Caki2 (cell line): ENCODE data around the gene AK4. TPM values are rescaled to one million over a fixed set of nuclear protein-coding genes. Genes with fewer than 3 reads are reported as not detected.

Source experiments
- DNase-seq: peaks from one replicate; pipeline ENCODE4 v3.0.0-alpha.2; 2015; ENCODE audit warnings: low read depth
- in situ Hi-C: cut with HindIII; loops from 2 replicates; pipeline ENCODE4 v1.10.0; 2016; ENCODE audit warnings: low sequenced_read_pairs, low pct_unique_long_range_greater_than_20kb, mixed read lengths
- total RNA-seq: library from RNA; depleted of rRNA; stranded (reverse); fragments of >200 nt; shearing (Covaris generic); gene quantifications from 2 replicates; pipeline ENCODE4 v1.2.3, GENCODE V29; 2014; ENCODE audit warnings: low replicate concordance

Gene AK4
- total RNA-seq, 1 experiment from 2014 or later = 14.0 TPM

DNA sequence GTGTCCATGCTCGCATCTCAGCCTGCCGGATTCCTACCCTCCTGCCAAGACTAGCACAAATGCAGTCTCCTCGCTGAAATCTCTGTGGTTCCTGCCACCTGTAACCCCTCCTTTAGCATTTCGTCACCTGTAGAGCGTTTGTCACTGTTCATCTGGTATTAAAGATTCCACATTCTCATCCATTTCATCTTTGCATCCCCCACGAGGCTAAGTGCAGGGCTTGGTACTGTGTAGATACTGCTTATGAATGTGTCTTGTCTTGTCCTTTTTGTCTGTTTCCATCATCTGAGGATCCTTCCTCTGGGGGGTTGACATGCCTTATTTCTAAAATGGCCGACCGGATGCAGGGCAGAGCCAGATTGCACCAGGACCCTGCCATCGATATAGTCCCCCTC is 107.7 kb downstream of the AK4 start:
- DNase-seq = no peak
- in situ Hi-C loops = no loop called here

DNA sequence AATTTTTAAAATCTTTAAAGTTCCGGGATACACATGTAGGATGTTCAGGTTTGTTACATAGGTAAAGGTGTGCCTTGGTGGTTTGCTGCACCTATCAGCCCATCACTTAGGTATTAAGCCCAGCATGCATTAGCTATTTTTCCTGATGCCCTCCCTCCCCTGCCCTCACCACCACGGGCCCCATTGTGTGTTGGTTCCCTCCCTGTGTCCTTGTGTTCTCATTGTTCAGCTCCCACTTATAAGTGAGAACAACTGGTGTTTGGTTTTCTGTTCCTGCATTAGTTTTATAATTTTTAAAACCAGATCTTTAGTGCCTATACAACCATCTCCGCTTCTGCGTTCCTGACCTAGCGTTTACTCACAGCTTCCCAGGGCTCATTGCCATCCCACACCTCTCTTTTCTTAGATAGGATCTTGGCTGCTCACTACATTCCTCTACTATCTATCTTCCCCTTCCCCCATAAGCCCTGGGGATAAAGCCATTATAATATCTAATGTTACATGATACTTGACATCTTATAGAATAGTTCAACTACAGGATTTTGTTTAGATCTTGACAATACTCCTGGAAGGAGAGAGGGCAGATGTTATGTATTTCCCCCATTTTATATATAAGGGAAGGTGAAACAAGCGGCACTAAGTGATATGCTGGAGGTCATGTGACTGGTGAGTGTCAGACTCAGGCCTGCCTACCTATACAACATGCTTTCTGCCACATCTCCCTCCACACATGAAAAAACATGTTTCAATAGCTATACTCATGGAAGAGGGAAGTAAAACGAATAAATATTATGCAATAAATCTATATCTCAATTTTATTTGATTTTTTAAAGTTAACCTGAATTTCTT is 109.1 kb downstream of the AK4 start:
- in situ Hi-C loops = no loop called here

DNA sequence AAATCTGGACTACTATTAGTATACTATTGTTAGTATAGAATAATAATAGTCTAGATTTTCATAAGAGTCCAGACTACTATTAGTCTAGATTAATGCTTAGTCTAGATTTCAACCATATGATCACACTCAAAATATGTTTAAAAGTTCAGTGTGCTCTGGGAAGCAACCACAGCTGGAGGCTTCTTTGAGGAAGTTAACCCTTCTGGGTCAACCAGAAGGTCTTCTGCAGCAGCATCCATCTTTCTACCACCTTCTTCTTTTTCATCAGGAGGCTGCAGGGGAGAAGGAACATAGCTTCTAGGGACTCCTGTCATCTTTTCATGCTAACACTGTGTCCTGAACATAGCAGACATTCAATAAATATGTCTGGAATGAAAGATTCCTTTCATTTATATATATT is 110.1 kb downstream of the AK4 start:
- in situ Hi-C loops = no loop called here
- no peak for DNase-seq

More for the DNA sequence above, 109.1 kb downstream of the AK4 start:
- DNase-seq = no peak

DNA sequence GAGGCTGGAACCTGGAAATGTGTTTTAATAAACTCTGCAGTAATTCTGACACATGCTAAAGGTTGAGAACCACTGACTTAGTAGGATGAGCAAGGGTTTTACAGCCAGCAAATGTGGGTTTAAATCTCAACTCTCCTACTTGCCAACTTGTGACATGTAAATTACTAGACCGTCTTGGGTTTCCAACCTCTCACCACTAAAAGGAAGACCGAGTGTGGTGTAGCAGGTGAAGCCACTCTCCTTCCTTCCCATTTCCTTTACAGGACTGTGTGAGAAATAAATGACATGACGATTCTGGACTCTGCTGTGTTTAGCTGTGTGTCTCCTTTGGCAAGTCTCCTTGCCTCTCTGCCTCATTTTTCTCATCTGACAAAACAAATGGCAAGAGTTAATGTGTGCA is 111.8 kb downstream of the AK4 start:
- in situ Hi-C loops = no loop called here
- no peak for DNase-seq

DNA sequence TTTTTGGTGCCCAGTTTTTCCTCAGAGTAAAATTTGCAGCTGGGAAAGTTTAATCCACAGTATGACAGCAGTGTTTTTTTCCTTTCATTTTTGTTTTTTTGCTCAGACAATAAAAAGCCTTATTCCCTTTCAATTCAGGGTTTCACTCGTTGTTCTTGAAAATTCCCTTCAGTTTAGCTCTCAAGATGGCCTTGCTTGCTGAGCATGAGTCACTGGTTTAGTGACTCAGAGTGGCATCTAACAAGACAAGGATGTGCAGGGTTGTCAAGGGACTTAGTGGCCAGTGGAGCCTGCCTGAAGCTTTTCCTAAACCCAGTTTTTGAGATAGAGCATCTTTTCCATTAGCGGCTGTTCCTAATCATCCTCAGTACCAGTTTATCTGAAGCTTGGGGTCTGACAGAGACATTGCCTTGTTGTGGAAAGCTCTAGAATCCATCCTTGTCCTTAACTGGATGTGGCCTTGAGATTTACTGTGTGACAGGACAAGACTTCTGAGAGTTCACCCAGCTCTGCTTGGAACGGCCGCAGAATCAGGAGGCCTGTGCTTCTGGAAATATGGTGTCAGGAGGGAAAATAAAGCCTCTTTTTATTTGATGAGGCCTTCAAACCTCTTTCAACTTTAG is 113.0 kb downstream of the AK4 start:
- in situ Hi-C loops = no loop called here
- peak; percentile 62 for DNase-seq

DNA sequence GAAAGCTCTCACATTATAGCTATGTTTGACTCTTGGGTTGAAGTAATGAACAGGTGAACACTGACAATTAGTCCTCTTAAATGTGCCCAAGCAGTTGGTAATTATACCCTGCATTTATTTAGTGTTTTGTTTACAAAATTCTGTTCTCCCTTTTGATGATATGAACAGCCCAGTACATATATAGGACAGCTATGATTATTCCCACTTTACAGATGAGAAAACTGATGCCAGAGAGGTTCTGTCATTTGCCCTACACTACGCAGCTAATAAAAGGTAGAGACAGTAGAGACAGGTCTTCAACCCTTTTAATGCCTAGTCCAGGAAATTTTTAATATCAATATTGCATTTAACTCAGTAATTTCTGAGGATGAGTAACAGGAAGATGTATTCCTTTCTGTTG is 115.3 kb downstream of the AK4 start:
- no peak for DNase-seq
- in situ Hi-C loops = no loop called here

DNA sequence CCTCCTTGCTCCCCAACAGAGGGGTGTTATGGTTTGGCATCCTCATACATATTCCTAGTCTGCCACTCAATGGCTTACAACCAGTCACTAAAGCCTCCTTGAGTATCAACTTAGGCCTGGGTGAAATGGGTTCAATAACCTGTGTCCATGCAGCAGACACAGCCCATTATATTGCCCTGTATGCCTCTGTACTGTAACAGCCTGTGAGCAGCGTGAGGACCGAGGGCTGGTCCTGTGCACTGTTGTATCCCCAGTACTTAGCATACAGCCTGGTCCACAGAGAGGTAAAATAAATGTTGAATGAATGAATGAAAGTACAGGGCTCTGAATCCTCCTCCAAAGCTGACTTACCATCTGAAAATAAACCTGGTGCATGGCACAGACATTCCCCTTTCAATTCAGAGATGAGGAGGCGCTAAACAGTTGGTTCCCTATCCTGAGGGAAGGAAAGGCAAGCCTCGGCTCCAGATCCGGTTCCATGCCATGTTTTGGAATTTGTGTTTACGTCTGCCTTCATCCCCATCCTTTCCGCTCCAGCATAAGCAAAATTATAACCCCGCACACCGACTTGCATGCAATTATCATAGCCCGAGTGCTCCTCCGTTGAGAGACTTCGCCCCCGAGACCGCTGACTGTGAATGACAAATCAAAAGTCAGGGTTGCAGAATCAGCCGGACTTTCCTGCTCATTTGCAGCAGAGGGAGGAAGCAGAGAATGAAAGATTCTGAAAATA is 116.4 kb downstream of the AK4 start:
- DNase-seq = peak; percentile 86
- in situ Hi-C loops = no loop called here

DNA sequence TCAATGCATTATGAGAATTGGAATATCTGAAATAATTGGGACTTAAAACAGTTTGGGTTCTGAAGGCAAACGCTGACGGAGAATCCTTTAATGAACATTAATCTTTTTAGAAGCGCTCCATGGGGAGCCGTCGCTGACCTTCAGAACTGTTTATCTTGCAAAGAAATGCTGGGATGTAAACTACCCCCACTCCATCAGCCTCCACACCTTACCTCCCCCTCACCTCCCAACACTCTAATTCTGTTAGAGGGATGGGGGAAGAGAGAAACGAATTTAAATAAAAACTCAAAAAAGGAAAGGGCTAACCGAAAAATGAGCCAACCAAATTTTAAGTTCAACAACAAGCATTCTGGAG is 117.3 kb downstream of the AK4 start:
- in situ Hi-C loops = no loop called here
- no peak for DNase-seq

DNA sequence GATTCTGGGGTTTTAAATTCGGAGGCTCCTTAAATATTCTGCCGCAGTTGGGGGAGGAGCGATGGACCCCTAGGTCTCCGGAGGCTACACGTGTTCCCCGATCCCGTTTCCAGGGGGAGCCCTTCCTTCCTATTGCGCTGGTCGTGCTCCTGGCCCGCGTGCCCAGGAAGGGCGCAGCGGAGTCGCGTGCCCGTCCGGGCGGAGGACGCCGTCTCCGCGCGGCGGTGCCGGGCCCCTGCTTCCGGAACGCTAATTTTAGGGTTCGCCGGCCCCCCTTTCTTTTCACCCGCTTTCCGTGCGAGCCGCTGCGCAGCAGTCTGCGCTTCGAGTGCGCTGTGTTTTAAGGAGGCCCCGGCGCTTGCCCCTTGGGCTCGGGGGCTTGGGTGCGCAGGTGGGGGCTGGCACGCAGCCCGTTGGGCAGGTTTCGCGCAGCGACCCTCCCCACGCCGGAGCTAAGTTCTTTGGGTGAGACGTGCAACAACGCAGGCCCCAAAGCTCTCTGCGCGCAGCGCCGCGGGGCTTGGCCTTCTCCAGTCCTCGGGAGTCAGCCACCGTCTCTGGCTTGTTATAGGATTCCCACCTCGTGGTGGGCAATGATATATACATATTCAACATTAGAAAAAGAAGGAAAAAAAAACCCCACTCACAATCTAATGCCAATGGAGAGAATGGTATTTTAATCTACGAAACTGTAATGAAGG is 117.8 kb downstream of the AK4 start:
- DNase-seq = peak; percentile 71
- in situ Hi-C loops = no loop called here

DNA sequence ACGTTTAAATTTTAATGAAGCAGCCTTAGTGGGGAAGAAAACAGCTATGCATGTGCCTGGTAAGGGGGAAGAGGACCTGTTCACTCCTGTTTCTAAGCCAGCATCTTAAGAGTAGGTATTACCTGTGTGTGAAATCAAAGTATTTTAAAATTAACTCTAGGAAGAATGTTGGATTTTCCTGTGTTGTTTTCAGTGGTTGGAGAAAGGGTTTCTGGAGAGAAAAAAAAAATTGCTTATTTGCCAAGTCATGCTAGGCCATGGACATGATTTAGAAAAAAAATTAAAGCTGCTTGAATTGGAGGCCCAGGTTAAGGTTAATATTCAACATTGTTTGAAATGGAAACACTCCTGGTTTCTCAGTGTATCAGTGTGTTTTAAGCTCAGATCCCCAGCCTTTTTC is 118.5 kb downstream of the AK4 start:
- in situ Hi-C loops = no loop called here
- DNase-seq = peak; percentile 56

DNA sequence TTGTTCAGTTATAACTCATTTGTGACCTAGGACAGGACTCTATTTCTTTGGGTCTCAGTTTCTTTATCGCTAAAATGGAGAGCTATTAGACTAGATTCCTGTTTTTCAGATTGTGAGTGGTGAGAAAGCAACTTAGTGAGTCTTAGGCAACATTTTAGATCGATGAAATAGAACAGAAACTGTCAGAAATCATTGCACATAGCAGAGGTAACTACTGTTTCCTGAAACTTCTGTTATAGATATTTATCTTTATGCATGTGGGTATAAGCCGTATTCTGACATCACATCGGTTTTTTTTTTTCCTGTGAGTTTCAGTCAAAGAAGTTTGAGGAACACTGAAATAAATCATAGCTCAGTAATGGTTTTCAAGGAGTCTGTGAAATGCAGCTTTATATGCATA is 119.3 kb downstream of the AK4 start:
- in situ Hi-C loops = no loop called here
- DNase-seq = no peak

DNA sequence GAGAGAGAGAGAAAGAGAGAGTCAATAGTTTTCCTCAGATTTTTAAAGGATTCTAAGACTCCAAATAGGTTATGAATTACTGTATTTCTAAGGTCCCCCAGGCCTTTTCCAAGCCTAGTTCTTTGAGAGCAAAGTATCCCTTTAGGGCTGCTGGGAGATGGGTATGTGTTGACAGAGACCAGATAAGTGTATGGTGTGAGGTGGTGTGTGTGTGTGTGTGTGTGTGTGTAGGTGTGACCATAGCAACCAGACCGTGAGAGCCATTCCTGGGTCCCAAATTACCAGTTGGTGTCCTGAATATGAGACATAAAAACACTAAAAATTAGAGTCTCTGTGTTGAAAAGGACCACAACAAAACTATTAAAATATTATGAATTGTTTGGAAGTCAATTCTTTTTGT is 119.7 kb downstream of the AK4 start:
- in situ Hi-C loops = no loop called here
- DNase-seq = peak; percentile 29

DNA sequence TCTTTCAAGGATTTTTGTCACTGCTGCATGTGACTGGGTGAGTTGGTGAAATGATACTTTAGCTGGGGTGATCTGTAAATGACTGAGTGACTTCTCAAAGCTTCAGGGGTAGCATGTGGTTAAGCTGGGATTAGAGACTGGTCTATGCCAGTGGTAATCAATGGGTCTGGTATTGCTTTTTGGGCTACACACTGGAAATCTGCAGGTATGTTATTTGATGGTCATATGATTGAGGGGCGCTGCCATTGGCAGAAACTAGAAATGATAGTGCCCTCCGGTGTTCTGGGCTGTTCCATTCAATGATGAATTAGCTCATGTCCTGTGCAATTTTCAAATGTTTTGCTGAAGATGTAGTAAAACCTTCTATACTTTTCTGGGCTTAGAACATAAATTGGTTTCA is 121.6 kb downstream of the AK4 start:
- in situ Hi-C loops = no loop called here
- DNase-seq = no peak

DNA sequence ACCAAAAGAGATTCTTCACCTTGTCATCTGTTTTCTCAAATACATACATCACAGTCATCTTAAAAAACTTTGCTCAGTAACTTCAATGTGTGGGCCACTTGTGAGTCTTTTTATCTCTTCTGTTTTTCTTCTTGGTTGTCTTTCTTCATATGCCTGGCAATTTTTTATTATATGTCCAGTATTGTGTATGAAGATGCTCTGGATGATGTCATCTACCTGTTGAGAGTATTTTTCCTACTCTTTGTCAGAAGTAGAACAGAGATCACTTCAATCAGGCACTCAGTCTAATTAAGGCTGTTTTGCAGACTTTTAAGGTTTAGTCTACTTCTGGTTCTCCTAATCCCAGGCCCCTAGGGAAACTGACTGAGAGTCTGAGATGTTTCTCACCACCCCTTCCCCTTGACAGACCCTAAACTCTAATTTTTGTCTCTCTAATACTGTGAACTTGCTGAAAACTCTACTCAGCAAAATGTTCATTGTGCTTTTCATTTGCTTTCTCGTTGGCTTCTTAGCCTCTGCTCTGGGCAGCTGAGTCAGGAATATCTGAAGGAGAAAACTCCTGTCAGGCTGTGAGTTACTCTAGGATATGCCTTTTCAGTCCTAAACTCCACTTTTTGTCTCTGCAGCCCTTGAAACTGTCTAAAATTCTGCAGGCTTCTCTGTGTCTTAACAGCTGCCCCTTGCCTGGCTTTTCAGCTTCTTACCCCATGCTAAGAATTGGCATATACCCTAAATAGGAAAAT is 128.4 kb downstream of the AK4 start:
- no peak for DNase-seq

DNA sequence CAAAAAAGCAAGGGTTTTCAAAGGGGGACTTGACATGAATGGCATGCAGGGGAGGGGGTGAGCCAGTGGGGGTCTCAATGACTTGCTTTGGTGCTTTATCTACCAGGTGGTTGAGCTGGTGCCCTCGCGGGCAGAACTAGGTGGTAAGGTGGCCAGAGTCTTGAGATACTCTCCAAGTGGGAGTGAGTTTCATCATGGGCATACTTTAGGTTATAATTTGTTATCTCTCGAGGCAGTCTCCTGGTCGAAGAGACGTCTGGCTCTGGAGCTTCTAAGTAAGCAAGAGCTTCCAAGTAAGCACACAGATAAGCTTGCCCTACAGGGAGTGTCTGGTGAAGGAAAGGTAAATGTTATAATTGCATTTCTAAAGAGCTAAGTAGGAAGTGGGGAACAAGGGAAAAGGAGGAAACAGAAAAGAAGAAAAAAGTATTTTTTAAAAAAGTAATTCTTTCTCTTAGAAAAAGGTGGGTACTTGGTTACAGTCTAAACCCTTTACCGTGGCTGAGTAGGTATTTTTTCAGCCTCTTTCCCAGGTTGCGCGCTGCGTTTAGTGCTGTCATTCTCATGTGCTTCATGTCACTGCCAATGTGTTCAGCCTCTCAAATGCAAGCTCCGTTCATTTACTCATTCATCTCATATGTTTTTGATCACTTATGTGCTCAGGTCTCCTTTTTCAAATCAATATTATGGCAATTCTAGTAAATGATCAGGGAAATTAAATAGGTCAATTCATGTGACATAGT is 129.8 kb downstream of the AK4 start:
- no peak for DNase-seq
- in situ Hi-C loops = no loop called here

More for the DNA sequence above, 128.4 kb downstream of the AK4 start:
- in situ Hi-C loops = no loop called here

DNA sequence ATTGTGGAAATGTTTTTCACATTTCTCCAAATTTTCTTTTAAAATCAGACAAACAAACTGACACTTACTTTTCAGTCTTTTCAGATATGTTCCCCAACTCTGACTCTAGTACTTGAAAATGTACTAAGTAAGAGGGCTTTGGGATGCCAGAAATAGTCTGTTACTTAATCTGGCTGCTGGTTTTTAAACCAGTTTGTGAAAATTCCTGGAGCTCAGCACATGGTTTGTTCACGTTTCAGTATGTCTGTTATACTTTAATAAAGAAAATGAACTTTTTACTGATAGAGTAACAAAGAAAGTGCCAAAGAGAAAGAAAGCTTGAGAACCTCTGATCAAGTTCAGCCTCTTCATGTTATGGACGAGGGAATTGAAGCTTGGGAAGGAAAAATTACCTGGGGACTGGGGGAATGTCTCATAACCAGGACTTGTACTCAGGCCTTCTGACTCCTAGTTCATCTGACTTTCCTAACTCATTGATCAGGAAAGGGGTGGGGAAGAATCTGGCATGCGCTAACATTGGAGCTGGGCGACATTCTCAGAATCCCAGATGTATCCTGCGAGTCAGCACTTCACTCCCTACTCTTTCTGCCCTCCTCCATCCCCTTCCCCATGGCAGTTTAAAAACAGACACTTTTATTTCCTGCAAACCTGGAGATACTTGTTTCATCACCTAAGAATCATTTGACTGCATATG is 130.5 kb downstream of the AK4 start:
- in situ Hi-C loops = no loop called here

More for the DNA sequence above, 130.5 kb downstream of the AK4 start:
- no peak for DNase-seq
